IPS-NIHi7 (cell line): ENCODE measurements around the gene STX16.
"Not testable (repeated sequence)": the region's sequence is repeated elsewhere in the genome, so short reads cannot be mapped to it uniquely, and the experiment has no call there.

Experiments used
- DNase-seq: peaks from one replicate; pipeline ENCODE4 v3.0.0; 2012; ENCODE audit warnings: mixed read lengths; ENCODE audit errors: extremely low spot score

STX16 gene

DNA sequence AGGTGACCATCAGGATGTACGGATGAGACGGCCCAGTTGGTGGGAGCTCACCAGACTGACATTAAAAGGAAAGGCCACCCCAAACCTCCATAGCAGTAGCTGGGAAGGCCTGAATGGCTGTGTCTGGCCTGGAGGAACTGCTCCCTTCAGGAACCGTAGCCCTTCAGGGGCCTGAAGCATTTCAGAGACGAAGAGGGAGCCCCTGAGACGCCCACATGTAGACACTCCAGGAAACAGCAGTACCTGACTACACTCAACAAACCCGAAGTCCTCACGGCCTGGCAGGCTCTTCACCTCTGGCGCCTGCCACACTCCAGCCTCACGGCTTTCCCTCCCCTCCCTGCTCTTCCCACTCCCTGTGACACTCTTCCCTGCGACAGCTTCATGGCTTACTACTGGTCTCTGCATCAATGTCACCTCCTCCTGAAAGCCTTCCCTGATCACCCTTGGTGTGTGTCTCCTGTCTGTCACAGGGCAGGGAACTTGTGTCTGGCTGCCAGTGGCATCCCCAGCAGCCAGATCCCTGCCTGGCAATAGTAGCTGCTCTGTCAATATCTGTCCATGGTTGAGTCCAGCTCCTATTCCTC is 14.6 kb upstream of the STX16 start:
- no peak for DNase-seq

GRCh38 chr20:58636983-58637421 is 14.1 kb upstream of the STX16 start:
- no peak for DNase-seq

- no peak for DNase-seq
These were observed 13.4 kb upstream of the STX16 start for GRCh38 chr20:58637466-58638213.

DNA sequence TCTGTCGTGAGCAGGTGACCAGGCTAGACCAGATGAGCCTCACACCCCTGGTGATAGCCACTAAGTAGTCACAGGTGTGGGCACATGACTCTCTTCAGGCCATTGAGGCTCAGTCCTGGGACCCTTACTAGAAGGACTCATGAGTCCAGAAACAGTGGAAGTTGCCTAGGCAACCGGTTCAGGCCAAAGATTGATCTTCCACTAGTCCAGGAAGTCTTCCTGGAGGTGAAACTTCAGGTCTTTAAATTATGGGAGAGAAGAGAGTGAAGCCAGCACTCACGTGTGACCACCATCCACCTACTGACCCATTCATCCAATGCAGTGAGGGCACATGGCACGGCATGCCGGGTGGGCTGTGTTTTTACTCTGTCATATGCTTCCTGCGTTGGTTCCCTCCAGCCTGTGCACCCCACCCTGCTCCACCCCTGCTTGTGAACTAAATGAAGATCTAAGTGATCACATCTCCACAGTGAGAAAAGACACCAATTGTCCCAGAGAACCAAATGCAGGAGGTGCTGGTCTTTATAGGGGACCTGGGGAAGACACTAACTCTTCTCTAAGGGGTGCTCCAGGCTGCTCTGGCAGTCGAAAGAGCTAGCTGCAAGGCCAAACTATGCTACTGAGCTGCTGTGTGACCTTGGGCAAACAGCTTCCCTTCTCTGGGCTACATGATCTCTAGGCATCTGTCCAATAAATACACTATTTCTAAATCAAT is 12.5 kb upstream of the STX16 start:
- no peak for DNase-seq

DNA sequence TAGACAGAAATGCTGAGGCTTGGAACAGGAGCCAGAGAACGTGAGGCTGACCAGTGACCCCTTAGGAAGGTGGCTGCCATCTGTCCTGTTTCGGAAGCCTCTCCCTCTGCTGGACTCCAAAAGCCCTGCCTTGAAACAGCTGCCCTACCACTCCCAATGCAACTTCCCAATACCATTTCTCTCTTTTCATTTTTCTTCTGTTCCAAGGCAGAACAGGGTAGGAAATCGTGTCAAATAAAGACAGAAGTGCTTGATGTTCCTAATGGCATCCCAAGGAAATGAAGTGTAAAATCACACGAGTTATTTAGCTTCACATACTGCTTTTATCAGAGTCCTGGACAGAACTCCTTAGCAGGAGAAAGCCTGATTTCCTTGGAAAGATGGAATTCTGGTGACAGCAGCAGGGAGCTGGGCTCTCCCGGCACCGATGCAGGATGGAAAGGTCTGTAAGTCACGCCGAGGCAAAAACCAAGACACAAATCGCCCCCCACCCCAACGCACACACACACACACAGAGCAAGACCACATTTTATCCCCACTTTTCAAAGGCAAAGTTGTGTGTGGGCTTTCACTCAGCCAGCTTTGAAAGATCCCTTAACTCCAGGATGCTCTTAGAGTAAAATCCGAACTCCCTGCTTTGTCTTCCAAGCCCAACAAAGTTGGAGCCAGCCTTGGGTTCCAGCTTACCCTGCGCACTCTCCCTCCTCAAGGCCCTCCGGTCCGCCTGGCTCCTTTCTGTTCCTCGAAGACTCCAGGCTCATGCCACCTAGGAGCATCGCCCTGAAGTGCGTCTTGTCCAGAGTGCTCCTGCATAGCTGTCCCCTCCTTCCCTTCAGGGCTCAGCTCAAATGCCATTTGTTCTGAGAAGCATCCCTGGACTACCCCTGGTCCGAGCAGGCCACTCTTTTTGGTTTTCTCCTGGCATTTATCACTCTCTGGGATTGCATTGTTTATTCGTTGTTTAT is 11.6 kb upstream of the STX16 start:
- DNase-seq = no peak

- no peak for DNase-seq
These were observed 10.6 kb upstream of the STX16 start for GRCh38 chr20:58640446-58640845.

GRCh38 chr20:58642441-58642840 is 8.6 kb upstream of the STX16 start:
- no peak for DNase-seq

GRCh38 chr20:58642896-58643295 is 8.2 kb upstream of the STX16 start:
- DNase-seq = not testable (repeated sequence)

- no peak for DNase-seq
These were observed 5.6 kb upstream of the STX16 start for GRCh38 chr20:58645412-58645968.

DNA sequence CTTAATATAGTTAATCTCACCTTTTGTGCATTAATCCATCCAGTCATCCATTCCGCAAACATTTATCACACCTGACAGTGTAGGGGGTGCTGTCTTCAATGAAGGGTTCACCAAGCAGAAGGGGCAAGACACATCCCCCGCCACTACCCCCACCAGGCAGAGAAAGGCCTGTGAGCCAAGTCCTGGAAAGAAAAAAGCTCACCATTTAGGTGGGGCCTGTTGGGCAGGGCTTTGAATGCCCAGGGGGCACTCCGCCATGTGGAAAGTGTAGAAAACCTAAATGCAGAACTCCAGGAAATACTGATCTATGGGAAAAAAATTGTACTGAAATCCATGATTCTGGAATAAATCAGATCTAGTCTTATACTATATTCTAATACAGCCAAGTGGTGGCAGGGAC is 4.8 kb upstream of the STX16 start:
- no peak for DNase-seq

- no peak for DNase-seq
These were observed 4.4 kb upstream of the STX16 start for GRCh38 chr20:58646703-58647102.

DNA sequence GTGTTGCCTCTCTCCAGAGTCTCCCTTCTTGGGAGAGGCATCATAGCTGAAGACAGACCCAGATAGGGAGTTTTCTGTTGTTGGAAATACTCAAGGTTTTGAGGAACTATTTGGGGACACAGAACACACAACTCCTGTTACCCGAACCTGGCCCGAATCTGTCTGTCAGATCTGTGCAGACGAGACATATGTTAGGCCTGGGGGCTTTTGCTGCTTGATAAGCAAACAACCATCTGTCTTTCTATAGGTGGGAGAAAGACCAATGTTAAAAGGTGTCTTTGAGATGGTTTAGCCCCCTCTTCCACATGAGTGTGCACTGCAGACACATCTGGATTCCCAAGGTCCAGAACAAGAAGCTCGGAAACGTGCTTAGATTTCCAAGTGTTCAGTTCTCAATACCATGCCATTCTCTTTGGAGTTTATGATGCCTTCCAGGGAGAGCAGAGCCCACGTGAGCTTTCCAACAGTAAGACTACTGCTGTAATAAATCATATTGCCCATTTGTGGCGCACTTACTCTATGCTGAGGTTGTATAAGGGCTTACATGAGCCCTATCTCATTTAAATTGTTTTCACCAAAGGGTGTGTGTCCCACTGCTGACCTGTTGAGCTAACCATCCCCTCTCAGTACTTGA is 3.8 kb upstream of the STX16 start:
- no peak for DNase-seq

GRCh38 chr20:58647796-58648501 is 3.1 kb upstream of the STX16 start:
- no peak for DNase-seq

- not testable (repeated sequence) for DNase-seq
These were observed 2.6 kb upstream of the STX16 start for GRCh38 chr20:58648502-58648825.

DNA sequence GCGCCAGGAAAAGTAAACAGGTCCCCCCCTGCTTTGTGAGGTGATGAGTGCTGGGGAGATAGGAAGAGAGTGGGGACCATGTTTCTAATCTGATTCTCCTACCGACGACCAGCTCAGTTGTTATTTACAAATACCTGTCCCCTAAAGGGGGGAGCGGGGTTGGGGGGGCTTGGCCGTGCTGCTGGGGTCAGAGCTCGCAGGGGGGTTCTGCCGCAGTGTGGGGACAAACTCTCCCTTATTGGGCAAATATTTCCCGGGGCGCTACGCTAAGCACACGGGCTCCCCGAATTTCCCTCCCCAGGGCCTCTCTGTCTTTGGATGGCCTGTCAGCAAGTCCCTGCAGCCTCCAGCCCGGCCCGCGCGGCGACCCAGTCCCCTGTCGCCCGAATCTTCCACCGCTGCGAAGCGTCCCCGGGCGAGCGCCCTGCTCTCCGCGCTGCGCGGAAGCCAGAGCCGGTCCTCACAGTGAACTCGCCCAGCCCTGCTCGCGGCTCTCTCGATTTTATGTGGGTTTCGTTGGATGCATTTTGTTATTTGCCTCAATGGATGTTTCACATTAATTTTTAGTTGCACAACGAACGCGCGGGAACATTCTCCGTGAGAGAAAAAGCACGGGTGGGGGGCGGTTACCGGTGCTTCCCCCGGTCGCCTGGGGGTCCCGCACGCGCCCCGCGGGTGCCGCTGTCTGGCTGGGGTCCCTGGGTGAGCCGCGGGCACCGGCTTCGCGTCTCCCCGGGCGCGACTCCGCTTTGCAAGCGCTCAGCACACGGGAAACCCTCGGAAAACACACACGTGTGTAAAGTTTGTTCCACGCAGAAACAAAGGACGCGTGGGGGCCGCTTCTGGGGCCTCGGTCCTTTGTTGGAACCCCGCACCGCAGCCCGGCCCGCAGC is 1.5 kb upstream of the STX16 start:
- DNase-seq = no peak

- peak; percentile 61 for DNase-seq
These were observed 805 bp upstream of the STX16 start for GRCh38 chr20:58650181-58650775.

DNA sequence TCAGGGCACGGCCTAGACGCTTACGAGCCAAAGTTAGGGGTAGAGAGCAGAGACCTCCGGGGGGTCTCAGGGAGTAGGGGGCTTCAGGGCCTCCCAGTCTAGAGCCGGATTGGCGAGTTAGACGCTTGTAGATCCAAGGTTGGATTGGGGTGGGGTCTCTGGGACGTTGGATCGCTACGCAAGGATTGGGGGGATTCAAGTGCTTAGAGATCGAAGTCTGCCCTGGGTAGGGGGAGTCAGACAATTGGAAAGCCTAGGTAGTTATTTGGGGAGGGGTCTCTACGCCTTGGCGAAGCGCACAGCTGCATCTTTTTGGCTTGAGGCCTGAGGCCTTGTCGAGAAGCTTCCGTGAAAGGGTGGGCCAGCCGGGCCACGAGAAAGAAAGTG is 469 bp downstream of the STX16 start:
- DNase-seq = no peak

DNA sequence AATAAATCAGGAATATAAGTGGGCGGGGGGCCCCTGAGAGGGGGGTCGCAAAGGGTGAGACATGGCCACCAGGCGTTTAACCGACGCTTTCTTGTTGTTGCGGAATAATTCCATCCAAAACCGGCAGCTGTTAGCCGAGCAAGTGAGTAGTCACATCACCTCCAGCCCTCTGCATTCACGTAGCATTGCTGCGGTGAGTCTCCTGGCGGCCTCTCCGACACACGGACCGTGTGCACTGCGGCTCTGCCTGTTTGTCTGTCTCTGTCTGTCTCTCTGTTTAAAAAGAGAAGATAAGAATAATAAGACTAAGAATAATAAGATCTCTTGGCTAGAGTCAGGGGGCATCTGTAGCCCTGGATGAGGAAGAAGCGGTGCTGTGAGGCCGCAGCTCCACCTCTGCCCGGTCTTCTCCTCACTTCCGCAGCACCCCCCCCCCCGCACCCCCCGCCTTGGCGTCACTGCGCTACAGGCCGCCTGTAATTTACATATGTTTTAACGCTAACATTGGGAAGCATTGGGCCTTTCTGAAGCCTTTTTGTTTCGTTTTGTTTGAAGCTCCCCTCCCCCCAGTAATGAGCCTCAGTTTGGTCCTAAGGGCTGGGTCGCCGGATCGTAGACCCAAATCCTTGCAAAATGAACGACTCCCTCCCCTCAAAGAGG is 993 bp downstream of the STX16 start:
- peak; percentile 77 for DNase-seq
